Measurements from ENCODE around the gene ADAD2.

Gene ADAD2

DNA sequence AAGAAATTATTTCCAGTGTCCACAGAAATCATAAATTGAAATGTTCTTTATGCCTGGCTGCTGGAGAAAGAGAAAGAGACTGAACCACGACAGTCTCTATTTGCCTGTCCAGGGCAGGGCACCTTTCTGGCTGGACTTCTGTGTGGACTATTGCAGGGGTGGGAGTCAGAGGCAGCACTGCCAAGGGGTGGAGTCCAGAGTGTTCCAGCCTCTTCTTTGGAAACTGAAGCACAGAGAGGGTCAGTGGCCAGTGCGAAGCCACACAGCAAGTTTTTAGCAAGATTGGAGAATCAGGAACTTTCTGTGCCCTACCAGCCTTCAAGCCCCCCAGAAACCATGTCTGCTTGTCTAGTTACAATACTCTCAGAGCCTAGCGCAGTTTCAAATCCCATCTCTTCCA, 33.6 kb downstream of the ADAD2 start:
- DNase-seq (ENCODE audit: low spot score): no peak

- no peak for DNase-seq (ENCODE audit: low spot score)
Measured at GRCh38 chr16:84225126-84225525, 34.2 kb downstream of the ADAD2 start.

- no peak for DNase-seq (ENCODE audit: low spot score)
Measured at GRCh38 chr16:84225571-84225970, 34.6 kb downstream of the ADAD2 start.

- DNase-seq (ENCODE audit: low spot score): no peak
Measured at GRCh38 chr16:84226026-84226425, 35.1 kb downstream of the ADAD2 start.

GRCh38 chr16:84227548-84227947, 36.6 kb downstream of the ADAD2 start:
- no peak for DNase-seq (ENCODE audit: low spot score)

DNA sequence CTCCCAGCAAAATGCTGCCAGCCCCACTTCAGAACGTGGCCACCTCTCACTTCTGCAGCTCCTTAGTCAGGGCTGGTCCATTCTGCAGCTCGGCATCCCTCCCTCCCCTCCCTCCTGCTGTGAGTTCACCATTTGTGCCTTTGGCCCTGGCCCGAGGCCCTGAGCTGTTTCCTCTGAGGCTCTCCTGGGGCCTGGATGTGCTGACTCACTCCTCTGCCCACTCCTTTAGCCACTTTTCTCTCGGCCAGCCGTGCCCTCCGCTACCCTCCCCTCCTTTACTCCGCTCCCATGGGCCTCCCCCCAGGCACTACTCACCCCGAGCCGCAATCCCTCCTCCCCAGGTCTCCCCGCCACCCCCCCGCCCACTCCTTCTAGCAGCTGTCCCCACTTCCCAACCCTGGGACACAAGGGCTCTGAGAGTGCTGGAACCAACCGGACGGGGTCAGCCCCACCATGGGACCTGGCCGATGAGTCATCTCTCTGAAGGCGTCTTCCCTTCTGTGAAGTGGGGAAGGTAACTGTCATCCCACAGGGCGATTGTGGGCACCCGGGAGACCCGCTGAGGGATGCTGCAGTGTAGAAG, 37.4 kb downstream of the ADAD2 start:
- DNase-seq (ENCODE audit: low spot score): peak; percentile 59

- no peak for DNase-seq (ENCODE audit: low spot score)
Measured at GRCh38 chr16:84229471-84229870, 38.5 kb downstream of the ADAD2 start.

GRCh38 chr16:84232060-84232459, 41.1 kb downstream of the ADAD2 start:
- no peak for DNase-seq (ENCODE audit: low spot score)

DNA sequence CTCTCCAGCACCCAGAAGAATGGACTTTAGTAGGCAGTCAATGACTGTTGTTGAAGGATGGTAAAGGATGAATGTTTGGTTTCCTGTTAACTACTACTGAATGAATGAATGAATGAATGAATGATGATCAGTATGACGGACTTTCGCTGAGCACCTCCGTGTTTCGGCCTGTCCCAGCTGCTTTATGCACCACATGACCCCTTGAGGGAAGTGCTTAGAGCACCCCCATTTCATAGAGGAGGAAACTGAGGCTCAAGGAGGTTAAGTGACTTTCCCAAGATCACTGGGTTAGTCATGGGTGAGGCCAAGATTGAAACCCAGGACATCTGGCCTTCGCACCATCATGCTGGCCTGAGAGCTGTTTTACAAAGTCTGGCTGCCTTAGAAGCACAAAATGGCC, 42.0 kb downstream of the ADAD2 start:
- no peak for DNase-seq (ENCODE audit: low spot score)

GRCh38 chr16:84233748-84234147, 42.8 kb downstream of the ADAD2 start:
- no peak for DNase-seq (ENCODE audit: low spot score)

DNA sequence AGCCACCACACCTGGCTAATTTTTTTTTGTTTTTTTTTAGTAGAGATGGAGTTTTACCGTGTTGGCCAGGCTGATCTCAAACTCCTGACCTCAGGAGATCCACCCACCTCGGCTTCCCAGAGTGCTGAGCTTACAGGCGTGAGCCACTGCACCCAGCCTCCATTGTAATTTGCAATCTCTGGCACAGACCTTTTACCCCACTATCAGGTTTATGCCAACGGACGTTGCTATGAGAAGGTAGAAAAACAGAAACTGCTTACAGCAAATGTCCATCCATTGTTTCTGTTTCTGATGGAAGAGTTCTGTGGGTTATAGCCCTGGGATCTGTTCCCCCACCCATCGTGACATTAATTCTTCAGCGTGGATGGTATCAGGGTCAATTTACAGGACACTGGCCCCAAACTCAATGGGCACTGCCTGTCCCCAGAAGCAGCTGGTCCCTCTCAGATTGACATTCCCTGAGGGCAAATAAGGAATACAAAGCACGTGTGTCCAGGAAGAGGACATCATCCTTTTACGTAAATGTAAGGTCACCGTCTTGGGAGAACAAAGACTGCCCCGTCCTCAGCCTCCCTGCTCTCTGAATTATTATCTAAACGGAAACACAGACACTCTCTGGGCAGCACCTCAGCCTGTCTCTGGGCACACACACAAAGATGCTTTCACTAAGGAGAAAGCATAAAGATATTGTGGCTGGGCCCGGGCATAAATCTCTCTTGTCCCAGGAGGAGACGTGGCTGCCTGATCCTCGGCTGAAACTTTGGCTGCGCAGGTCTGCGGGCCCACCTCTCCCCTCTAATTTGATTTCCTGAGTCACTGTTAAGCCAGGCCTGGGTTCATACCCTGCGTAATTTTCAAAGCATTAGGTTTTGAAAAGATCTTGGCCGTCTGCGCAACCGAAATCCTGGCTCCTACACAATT, 43.6 kb downstream of the ADAD2 start:
- DNase-seq (ENCODE audit: low spot score): no peak

- DNase-seq (ENCODE audit: low spot score): no peak
Measured at GRCh38 chr16:84236671-84237070, 45.7 kb downstream of the ADAD2 start.

- DNase-seq (ENCODE audit: low spot score): no peak
Measured at GRCh38 chr16:84237994-84238750, 47.2 kb downstream of the ADAD2 start.

DNA sequence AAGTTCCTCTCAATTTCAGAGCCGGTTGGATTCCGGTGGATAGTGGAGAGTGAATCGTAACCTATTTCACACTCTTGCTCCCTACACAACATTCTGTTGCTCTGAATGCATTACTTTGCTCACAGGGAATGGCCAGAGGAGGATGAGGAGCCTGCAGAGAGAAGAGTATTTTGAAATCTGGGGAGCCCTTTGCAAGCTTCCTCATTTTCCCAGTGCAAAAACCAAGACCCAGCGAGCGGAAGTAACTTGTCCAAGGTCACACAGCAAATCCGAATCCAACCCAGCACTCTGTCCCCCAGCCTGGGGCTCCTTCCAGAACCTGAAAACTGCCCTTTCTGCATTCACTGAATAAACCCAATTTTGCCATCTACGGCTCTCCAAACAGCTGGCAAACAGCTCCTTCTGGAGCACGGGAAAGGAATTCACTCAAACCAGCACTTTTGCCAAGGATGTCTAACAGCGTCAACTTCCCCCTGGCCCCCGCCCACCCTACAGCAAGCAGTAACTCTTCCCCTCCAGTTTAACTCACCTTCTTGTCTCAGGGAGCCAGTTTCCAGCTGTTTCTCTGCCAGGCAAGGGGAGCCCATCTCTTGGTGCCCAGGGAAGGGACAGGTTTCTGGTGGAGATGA, 48.3 kb downstream of the ADAD2 start:
- no peak for DNase-seq (ENCODE audit: low spot score)

DNA sequence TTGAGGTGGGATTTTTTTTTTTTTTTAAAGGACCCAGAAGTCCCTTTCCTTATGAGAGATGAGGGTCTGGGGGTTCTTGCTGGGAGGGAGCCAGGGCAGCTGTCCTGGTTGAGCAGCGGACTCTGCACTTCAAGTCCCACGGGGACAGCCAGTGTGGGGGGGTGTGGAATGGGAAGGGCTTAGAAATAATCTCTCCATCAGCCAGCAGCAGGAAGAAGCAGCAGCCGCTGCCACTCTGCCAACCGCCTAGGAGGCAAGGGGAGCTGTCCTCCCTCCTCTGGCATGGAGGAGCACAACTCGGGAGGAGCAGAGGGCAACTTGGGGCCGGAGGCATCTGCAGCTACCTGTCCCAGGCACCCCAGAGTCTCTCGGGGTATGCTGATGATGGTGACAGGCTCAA, 49.0 kb downstream of the ADAD2 start, which contains the start of gene KCNG4:
TSS of gene KCNG4 (minus strand) at position 104 of the 400 bp plus-strand sequence. CDS start 2,527 bp downstream, outside the sequence.
- no peak for DNase-seq (ENCODE audit: low spot score)

- DNase-seq (ENCODE audit: low spot score): no peak
Measured at GRCh38 chr16:84240455-84240854, 49.5 kb downstream of the ADAD2 start.

- no peak for DNase-seq (ENCODE audit: low spot score)
Measured at GRCh38 chr16:84241778-84242177, 50.8 kb downstream of the ADAD2 start.

DNA sequence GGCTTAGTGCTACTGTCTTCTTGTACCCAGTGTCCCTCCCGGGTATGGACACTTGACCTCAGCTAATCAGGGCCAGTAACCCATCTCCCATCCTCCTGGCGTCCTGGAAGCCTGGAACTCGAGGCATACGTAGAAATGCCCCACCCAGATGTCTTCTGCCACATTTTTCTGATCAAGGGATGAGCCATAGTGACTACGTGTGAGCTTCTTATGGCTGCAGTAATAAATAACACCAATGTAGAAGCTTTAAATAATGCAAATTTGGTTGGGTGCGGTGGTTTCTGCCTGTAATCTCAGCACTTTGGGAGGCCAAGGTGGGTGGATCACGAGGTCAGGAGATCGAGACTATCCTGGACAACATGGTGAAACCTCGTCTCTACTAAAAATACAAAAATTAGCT, 51.9 kb downstream of the ADAD2 start:
- DNase-seq (ENCODE audit: low spot score): no peak

DNA sequence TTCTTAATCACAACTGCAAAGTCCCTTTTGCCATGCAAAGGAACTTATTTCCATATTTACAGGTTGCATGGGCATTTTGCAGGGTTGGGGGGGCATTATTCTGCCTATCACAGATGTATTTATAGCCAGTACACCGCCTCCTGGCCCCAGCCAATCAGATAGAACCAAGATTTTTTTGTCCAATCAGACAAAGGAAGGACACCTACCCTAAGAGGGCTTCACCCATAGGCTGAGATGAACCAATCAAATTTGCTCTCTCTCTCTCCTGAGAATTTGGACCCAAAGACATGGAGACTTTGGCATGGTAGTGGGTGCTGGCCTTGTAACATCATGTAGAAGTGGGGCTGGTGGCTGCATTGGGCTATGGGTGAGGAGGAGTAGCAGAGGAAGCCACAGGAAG, 52.8 kb downstream of the ADAD2 start:
- DNase-seq (ENCODE audit: low spot score): no peak

DNA sequence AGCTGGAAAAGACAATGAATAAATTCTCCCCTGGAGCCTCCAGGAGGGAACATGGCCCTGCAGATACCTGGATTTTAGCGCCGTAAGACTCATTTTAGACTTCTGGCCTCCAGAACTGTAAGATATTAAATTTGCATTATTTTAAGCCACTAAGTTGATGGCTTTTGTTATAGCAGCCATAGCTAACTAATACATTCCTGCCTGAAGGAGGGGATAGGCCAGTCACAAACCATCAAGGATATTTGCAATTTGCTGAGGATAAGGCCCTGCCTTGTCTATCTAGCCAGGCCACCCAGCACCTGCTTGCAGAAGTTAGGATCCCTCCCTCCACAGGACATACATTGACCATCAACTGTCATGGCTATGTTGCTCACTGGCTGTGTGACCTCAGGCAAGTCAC, 53.8 kb downstream of the ADAD2 start:
- DNase-seq (ENCODE audit: low spot score): no peak

GRCh38 chr16:84245956-84246678, 55.2 kb downstream of the ADAD2 start:
- DNase-seq (ENCODE audit: low spot score): no peak

DNA sequence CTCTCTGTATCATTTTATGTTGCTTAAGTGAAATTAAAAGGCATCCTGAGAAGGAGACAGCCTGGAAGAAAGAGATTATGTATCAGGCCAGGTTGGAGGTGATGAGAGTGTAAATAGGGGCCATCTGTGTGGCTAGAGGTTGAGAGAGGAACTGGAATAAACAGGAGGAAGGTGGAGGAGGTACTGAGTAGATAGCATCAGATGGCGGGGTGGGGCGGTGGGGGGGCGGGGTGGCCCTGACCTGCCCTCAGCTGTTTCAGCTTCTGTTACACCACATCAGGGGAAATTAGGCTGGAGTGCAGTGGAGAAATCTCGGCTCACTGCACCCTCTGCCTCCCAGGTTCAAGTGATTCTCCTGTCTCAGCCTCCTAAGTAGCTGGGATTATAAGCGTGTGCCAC, 55.7 kb downstream of the ADAD2 start:
- no peak for DNase-seq (ENCODE audit: low spot score)
